Osteocyte (in vitro differentiated cells): ENCODE results near the gene KDM4B. TPM values are rescaled to one million over a fixed set of nuclear protein-coding genes. Genes with fewer than 3 reads are reported as not detected.

Experiments
- DNase-seq: peaks from one replicate; pipeline ENCODE4 v3.0.0; 2021; ENCODE audit warnings: mixed read lengths; ENCODE audit not compliant: unreplicated experiment; ENCODE audit errors: extremely low spot score
- H3K27ac Mint-ChIP-seq: one replicate; pipeline ENCODE4 v1.8.0; 2021; ENCODE audit warnings: mild to moderate bottlenecking, mixed read lengths; ENCODE audit not compliant: unreplicated experiment
- H3K27me3 Mint-ChIP-seq: one replicate; pipeline ENCODE4 v1.8.0; 2021; ENCODE audit warnings: mixed read lengths; ENCODE audit not compliant: unreplicated experiment
- H3K36me3 Mint-ChIP-seq: one replicate; pipeline ENCODE4 v1.8.0; 2021; ENCODE audit warnings: mixed read lengths; ENCODE audit not compliant: unreplicated experiment
- H3K4me1 Mint-ChIP-seq: one replicate; pipeline ENCODE4 v1.8.0; 2021; ENCODE audit warnings: mixed read lengths; ENCODE audit not compliant: unreplicated experiment
- H3K4me3 Mint-ChIP-seq: one replicate; pipeline ENCODE4 v1.8.0; 2021; ENCODE audit warnings: mild to moderate bottlenecking, moderate library complexity, mixed read lengths; ENCODE audit not compliant: unreplicated experiment
- H3K9me3 Mint-ChIP-seq: one replicate; pipeline ENCODE4 v1.8.0; 2021; ENCODE audit warnings: mixed read lengths; ENCODE audit not compliant: unreplicated experiment
- CTCF ChIP-seq: fragments of 200-600 bp; sonication (generic); IDR thresholded peaks from 2 replicates; pipeline ENCODE4 v1.5.0; 2021; ENCODE audit warnings: antibody characterized with exemption, mild to moderate bottlenecking, moderate library complexity
- total RNA-seq: library from RNA; stranded (reverse); gene quantifications from 2 replicates; pipeline ENCODE4 v1.2.1, GENCODE V29; 2021

The KDM4B gene
- total RNA-seq, 1 donor from 2014 or later = 49.0 TPM

- Mint-ChIP-seq H3K27ac (peak overlapping the region; percentile 89), H3K36me3 (peaks cover 2% of the 10 kb centered on the region), H3K9me3 (no peaks in the 10 kb centered on the region), H3K27me3 (no peaks in the 10 kb centered on the region), H3K4me3 (no peak overlapping the region), H3K4me1 (peaks cover 23% of the 10 kb centered on the region)
- TF ChIP-seq CTCF = no peak
- no peak for DNase-seq
These were observed 205.1 kb downstream of the KDM4B start for GRCh38 chr19:5173993-5174392.

- Mint-ChIP-seq H3K36me3 (no peaks in the 10 kb centered on the region), H3K9me3 (no peaks in the 10 kb centered on the region), H3K27ac (no peak overlapping the region), H3K27me3 (no peaks in the 10 kb centered on the region), H3K4me1 (peaks cover 19% of the 10 kb centered on the region), H3K4me3 (no peak overlapping the region)
- DNase-seq = no peak
- TF ChIP-seq CTCF = no peak
These were observed 209.0 kb downstream of the KDM4B start for GRCh38 chr19:5177745-5178450.

- Mint-ChIP-seq H3K36me3 (no peaks in the 10 kb centered on the region), H3K4me1 (peaks cover 11% of the 10 kb centered on the region), H3K4me3 (no peak overlapping the region), H3K27me3 (no peaks in the 10 kb centered on the region), H3K27ac (no peak overlapping the region), H3K9me3 (no peaks in the 10 kb centered on the region)
- no peak for DNase-seq
- TF ChIP-seq CTCF = no peak
These were observed 209.9 kb downstream of the KDM4B start for GRCh38 chr19:5178841-5179240.

- Mint-ChIP-seq H3K9me3 (no peaks in the 10 kb centered on the region), H3K4me1 (peaks cover 11% of the 10 kb centered on the region), H3K36me3 (no peaks in the 10 kb centered on the region), H3K4me3 (no peak overlapping the region), H3K27ac (no peak overlapping the region), H3K27me3 (no peaks in the 10 kb centered on the region)
- no peak for DNase-seq
- no peak for TF ChIP-seq CTCF
These were observed 210.3 kb downstream of the KDM4B start for GRCh38 chr19:5179256-5179655.

- H3K4me1 Mint-ChIP-seq = peaks cover 10% of the 10 kb centered on the region
- H3K27me3 Mint-ChIP-seq = no peaks in the 10 kb centered on the region
- no peak overlapping the region for H3K4me3 Mint-ChIP-seq
- no peak overlapping the region for H3K27ac Mint-ChIP-seq
- no peak for DNase-seq
- TF ChIP-seq CTCF = no peak
- H3K9me3 Mint-ChIP-seq = no peaks in the 10 kb centered on the region
- H3K36me3 Mint-ChIP-seq = no peaks in the 10 kb centered on the region
These were observed 212.4 kb downstream of the KDM4B start for GRCh38 chr19:5181329-5181728.
